A673 (cell line): Measurements from ENCODE around the gene ADGRG2. TPM values are rescaled to one million over a fixed set of nuclear protein-coding genes. Genes with fewer than 3 reads are reported as not detected.

Experiments used
- BruUV-seq: library from RNA; stranded (reverse); fragments of 400-500 nt; replicated peaks from 2 replicates; lab custom pipeline; 2021; lab: Mats Ljungman, UMichigan
- CTCF ChIA-PET: fragments of 300-600 bp; sonication (Branson Sonifier 250); formaldehyde crosslinking; loops from one replicate; lab custom pipeline; 2022; ENCODE audit warnings: antibody characterized with exemption; lab: Charles Lee
- POLR2A ChIA-PET: fragments of 300-600 bp; sonication (Branson Sonifier 250); formaldehyde crosslinking; loops from one replicate; lab custom pipeline; 2022; ENCODE audit warnings: antibody characterized with exemption; ENCODE audit not compliant: low non-redundant PET; lab: Charles Lee
- DNase-seq: peaks from one replicate; pipeline ENCODE4 v3.0.0-alpha.2; 2015; ENCODE audit warnings: low spot score
- H3K27ac ChIP-seq: fragments of 200-600 bp; sonication (generic); 2 replicates; pipeline ENCODE4 v1.5.1; 2016; ENCODE audit warnings: mixed run types, low read depth, mild to moderate bottlenecking, mixed read lengths, antibody characterized with exemption, low read length; ENCODE audit not compliant: poor library complexity, severe bottlenecking
- H3K27me3 ChIP-seq: fragments of 200-600 bp; sonication (generic); replicated peaks from 2 replicates; pipeline ENCODE4 v1.6.1; 2017; ENCODE audit warnings: mixed run types, low read depth, mild to moderate bottlenecking, mixed read lengths, antibody characterized with exemption, low read length; ENCODE audit not compliant: insufficient read depth, poor library complexity
- H3K36me3 ChIP-seq: fragments of 200-600 bp; sonication (generic); 2 replicates; pipeline ENCODE4 v1.6.1; 2016; ENCODE audit warnings: mixed run types, mild to moderate bottlenecking, mixed read lengths, antibody characterized with exemption, low read length; ENCODE audit not compliant: insufficient read depth, poor library complexity, severe bottlenecking
- H3K4me1 ChIP-seq: fragments of 200-600 bp; sonication (generic); 2 replicates; pipeline ENCODE4 v1.6.1; 2017; ENCODE audit warnings: mixed run types, mild to moderate bottlenecking, mixed read lengths, antibody characterized with exemption, low read length; ENCODE audit not compliant: insufficient read depth, poor library complexity, severe bottlenecking
- H3K4me3 ChIP-seq: fragments of 200-600 bp; sonication (generic); 2 replicates; pipeline ENCODE4 v1.5.1; 2016; ENCODE audit warnings: low read depth, mixed run types, mild to moderate bottlenecking, mixed read lengths, low read length; ENCODE audit not compliant: poor library complexity, severe bottlenecking
- H3K9me3 ChIP-seq: fragments of 200-600 bp; sonication (generic); 2 replicates; pipeline ENCODE4 v1.6.1; 2016; ENCODE audit warnings: mixed run types, low read depth, mild to moderate bottlenecking, mixed read lengths, antibody characterized with exemption, low read length; ENCODE audit not compliant: poor library complexity, severe bottlenecking
- EZH2 ChIP-seq: fragments of 200-600 bp; sonication (generic); IDR thresholded peaks from 2 replicates; pipeline ENCODE4 v1.6.1; 2017; ENCODE audit warnings: borderline replicate concordance, low read depth, mild to moderate bottlenecking, mixed read lengths, antibody characterized with exemption, low read length; ENCODE audit not compliant: poor library complexity, severe bottlenecking
- intact Hi-C: fragments of 100-400 bp; cut with micrococcal nuclease; formaldehyde crosslinking; loops from one replicate; pipeline ENCODE4 v1.10.0; 2022; ENCODE audit not compliant: unreplicated experiment
- total RNA-seq: library from RNA; stranded (reverse); gene quantifications from 2 replicates; pipeline ENCODE4 v1.2.3, GENCODE V29; 2021
- TF ChIP-seq, protein P1 (sequence below): fragments of 300-800, 200-600 bp; sonication (generic); conservative IDR thresholded peaks from 2 replicates; pipeline ENCODE4 v1.5.1; 2017; ENCODE audit warnings: low read depth, mild to moderate bottlenecking, antibody characterized with exemption, low read length, moderate library complexity, mixed read lengths

Gene ADGRG2
- total RNA-seq, 1 experiment from 2014 or later = 61.3 TPM

- Histone ChIP-seq H3K36me3 (no peaks in the 10 kb centered on the region), H3K9me3 (no peaks in the 10 kb centered on the region), H3K4me1 (peaks cover 40% of the 10 kb centered on the region), H3K27ac (peak overlapping the region; percentile 1), H3K4me3 (no peak overlapping the region), H3K27me3 (no peaks in the 10 kb centered on the region)
- no TSS peak for BruUV-seq
- TF ChIP-seq EZH2 = no peak
- TF ChIP-seq, protein P1, sequence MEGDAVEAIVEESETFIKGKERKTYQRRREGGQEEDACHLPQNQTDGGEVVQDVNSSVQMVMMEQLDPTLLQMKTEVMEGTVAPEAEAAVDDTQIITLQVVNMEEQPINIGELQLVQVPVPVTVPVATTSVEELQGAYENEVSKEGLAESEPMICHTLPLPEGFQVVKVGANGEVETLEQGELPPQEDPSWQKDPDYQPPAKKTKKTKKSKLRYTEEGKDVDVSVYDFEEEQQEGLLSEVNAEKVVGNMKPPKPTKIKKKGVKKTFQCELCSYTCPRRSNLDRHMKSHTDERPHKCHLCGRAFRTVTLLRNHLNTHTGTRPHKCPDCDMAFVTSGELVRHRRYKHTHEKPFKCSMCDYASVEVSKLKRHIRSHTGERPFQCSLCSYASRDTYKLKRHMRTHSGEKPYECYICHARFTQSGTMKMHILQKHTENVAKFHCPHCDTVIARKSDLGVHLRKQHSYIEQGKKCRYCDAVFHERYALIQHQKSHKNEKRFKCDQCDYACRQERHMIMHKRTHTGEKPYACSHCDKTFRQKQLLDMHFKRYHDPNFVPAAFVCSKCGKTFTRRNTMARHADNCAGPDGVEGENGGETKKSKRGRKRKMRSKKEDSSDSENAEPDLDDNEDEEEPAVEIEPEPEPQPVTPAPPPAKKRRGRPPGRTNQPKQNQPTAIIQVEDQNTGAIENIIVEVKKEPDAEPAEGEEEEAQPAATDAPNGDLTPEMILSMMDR = no peak
- CTCF ChIA-PET = no interaction called here
- DNase-seq = no peak
- intact Hi-C loops = loop anchor here (10.0 kb wide), 1 partner anchor 95 kb away; no protein-coding TSS in a partner anchor
- POLR2A ChIA-PET = no interaction called here
Observed at GRCh38 chrX:19129694-19130093, 7.4 kb upstream of the ADGRG2 start.

- POLR2A ChIA-PET = no interaction called here
- DNase-seq = peak; percentile 94
Observed at GRCh38 chrX:19127649-19128168, 5.4 kb upstream of the ADGRG2 start.

GRCh38 chrX:19122641-19123009 is 357 bp upstream of the ADGRG2 start:
- H3K36me3 ChIP-seq = no peaks in the 10 kb centered on the region
- CTCF ChIA-PET = interaction anchor here (0.6 to 1.6 kb wide), 2 partner anchors 82 to 115 kb away, joined by 4 to 9 read pairs; no protein-coding TSS in a partner anchor
- H3K9me3 ChIP-seq = no peaks in the 10 kb centered on the region
- H3K27ac ChIP-seq = peak overlapping the region; percentile 75
- peaks cover 43% of the 10 kb centered on the region for H3K4me1 ChIP-seq
- peak; percentile 47 for DNase-seq
- intact Hi-C loops = loop anchor here (5.0 to 10.0 kb wide), 3 partner anchors 95 to 190 kb away; no protein-coding TSS in a partner anchor
- POLR2A ChIA-PET = interaction anchor here (0.6 to 1.6 kb wide), 2 partner anchors 22 to 54 kb away, joined by 4 to 7 read pairs; no protein-coding TSS in a partner anchor
- no peak for TF ChIP-seq EZH2
- TF ChIP-seq, protein P1 = no peak
- H3K27me3 ChIP-seq = no peaks in the 10 kb centered on the region
- no TSS peak for BruUV-seq
- H3K4me3 ChIP-seq = peak overlapping the region; percentile 75

More at GRCh38 chrX:19127649-19128168, 5.4 kb upstream of the ADGRG2 start:
- CTCF ChIA-PET = no interaction called here
- no peaks in the 10 kb centered on the region for H3K9me3 ChIP-seq
- peaks cover 44% of the 10 kb centered on the region for H3K4me1 ChIP-seq
- no peak for TF ChIP-seq EZH2
- TF ChIP-seq, protein P1 = no peak
- no peaks in the 10 kb centered on the region for H3K27me3 ChIP-seq
- H3K36me3 ChIP-seq = no peaks in the 10 kb centered on the region
- intact Hi-C loops = loop anchor here (10.0 kb wide), 1 partner anchor 97 kb away; no protein-coding TSS in a partner anchor
- peak overlapping the region; percentile 81 for H3K27ac ChIP-seq
- no TSS peak for BruUV-seq
- no peak overlapping the region for H3K4me3 ChIP-seq
